SK-N-SH (cell line): ENCODE results near the gene TAX1BP1. TPM values are rescaled to one million over a fixed set of nuclear protein-coding genes. Genes with fewer than 3 reads are reported as not detected.

ENCODE experiments used
- CTCF ChIA-PET: fragments of 300-600, 350-600 bp; formaldehyde crosslinking; extraction: SDS; loops from one replicate; lab custom pipeline; 2021; lab: Yijun Ruan, JAX
- POLR2A ChIA-PET: fragments of 350-600 bp; sonication (Branson Sonifier 250); formaldehyde crosslinking; extraction: SDS; loops from one replicate; lab custom pipeline; 2020; ENCODE audit warnings: antibody characterized with exemption, inconsistent platforms; lab: Yijun Ruan, JAX
- DNase-seq: peaks from one replicate; pipeline ENCODE4 v3.0.0; 2012
- H2AFZ ChIP-seq: fragments of 200-600 bp; sonication (generic); 2 replicates; pipeline ENCODE4 v1.8.1; 2016; ENCODE audit warnings: antibody characterized with exemption, mild to moderate bottlenecking, low read depth
- H3F3A ChIP-seq: fragments of 200-600 bp; sonication (generic); replicated peaks from 2 replicates; pipeline ENCODE3; 2016; ENCODE audit warnings: antibody characterized with exemption, mild to moderate bottlenecking; ENCODE audit not compliant: insufficient read depth
- H3K27ac ChIP-seq, 2 experiments: fragments of 200-500 bp in 1 of 2; fragments of 200-600 bp in 1 of 2; sonication (Bioruptor generic) in 1 of 2; sonication (generic), shearing (Covaris generic) in 1 of 2; 2 replicates each; pipeline versions ENCODE4 v1.5.1 to v1.6.1; 2014 to 2016; ENCODE audit warnings: low read depth in 2 of 2, inconsistent platforms in 1 of 2, low read length in 1 of 2, mild to moderate bottlenecking in 1 of 2, mixed read lengths in 1 of 2
- H3K27me3 ChIP-seq: fragments of 200-600 bp; sonication (generic), shearing (Covaris generic); 2 replicates; pipeline ENCODE4 v1.6.1; 2016; ENCODE audit warnings: mixed run types; ENCODE audit not compliant: insufficient read depth
- H3K36me3 ChIP-seq, 2 experiments: fragments of 200-500 bp in 1 of 2; fragments of 200-600 bp in 1 of 2; sonication (Bioruptor generic) in 1 of 2; sonication (generic) in 1 of 2; replicated peaks in 1 of 2; 2 replicates each; pipeline versions ENCODE3 to v1.5.1; 2014 to 2016; ENCODE audit warnings: low read length in 1 of 2, mild to moderate bottlenecking in 1 of 2; ENCODE audit not compliant: insufficient read depth in 2 of 2, control insufficient read depth in 1 of 2
- H3K4me1 ChIP-seq, 2 experiments: fragments of 200-500 bp in 1 of 2; fragments of 200-600 bp in 1 of 2; sonication (Bioruptor generic) in 1 of 2; sonication (generic), shearing (Covaris generic) in 1 of 2; 2 replicates each; pipeline versions ENCODE4 v1.5.1 to v1.6.1; 2014 to 2016; ENCODE audit warnings: low read depth in 1 of 2, low read length in 1 of 2, mixed run types in 1 of 2; ENCODE audit not compliant: insufficient read depth in 2 of 2, control insufficient read depth in 1 of 2
- H3K4me2 ChIP-seq: fragments of 200-600 bp; sonication (generic), shearing (Covaris generic); 2 replicates; pipeline ENCODE4 v1.6.1; 2017; ENCODE audit warnings: mixed run types
- H3K4me3 ChIP-seq, 2 experiments: fragments of 200-500 bp in 1 of 2; fragments of 200-600 bp in 1 of 2; sonication (Bioruptor generic) in 1 of 2; sonication (generic), shearing (Covaris generic) in 1 of 2; 2 replicates each; pipeline versions ENCODE4 v1.5.1 to v1.8.1; 2014 to 2016; ENCODE audit warnings: low read depth in 2 of 2, inconsistent platforms in 1 of 2, low read length in 1 of 2, mild to moderate bottlenecking in 1 of 2, mixed read lengths in 1 of 2, moderate library complexity in 1 of 2
- H3K79me2 ChIP-seq: fragments of 200-600 bp; sonication (generic); 2 replicates; pipeline ENCODE4 v1.8.1; 2017; ENCODE audit warnings: mild to moderate bottlenecking; ENCODE audit not compliant: insufficient read depth
- H3K9ac ChIP-seq: fragments of 200-600 bp; sonication (generic); 2 replicates; pipeline ENCODE4 v1.6.1; 2017; ENCODE audit warnings: mixed run types
- H3K9me2 ChIP-seq: fragments of 200-600 bp; sonication (generic); 2 replicates; pipeline ENCODE4 v1.6.1; 2017; ENCODE audit warnings: mixed run types
- H3K9me3 ChIP-seq: fragments of 200-600 bp; sonication (generic); 2 replicates; pipeline ENCODE4 v1.6.1; 2017; ENCODE audit warnings: mixed run types, mild to moderate bottlenecking, moderate library complexity
- H4K20me1 ChIP-seq: fragments of 200-600 bp; sonication (generic); 2 replicates; pipeline ENCODE4 v1.6.1; 2017; ENCODE audit warnings: mild to moderate bottlenecking, mixed run types; ENCODE audit not compliant: insufficient read depth
- EP300 ChIP-seq, 2 experiments: IDR thresholded peaks; 2 replicates each; pipeline versions ENCODE4 v1.4.0 to v1.6.1; 2012; ENCODE audit warnings: borderline replicate concordance in 1 of 2, low read depth in 1 of 2, low read length in 1 of 2
- FOXM1 ChIP-seq: IDR thresholded peaks from 2 replicates; pipeline ENCODE4 v1.4.0; 2012; ENCODE audit warnings: low read depth, mild to moderate bottlenecking
- GABPA ChIP-seq: IDR thresholded peaks from 2 replicates; pipeline ENCODE4 v1.4.0; 2012; ENCODE audit warnings: low read depth, mild to moderate bottlenecking
- GATA2 ChIP-seq: sonication (generic); formaldehyde crosslinking; IDR thresholded peaks from 2 replicates; pipeline ENCODE4 v1.5.0; 2020; ENCODE audit warnings: mild to moderate bottlenecking, missing genetic modification reagents
- JUND ChIP-seq: IDR thresholded peaks from 2 replicates; pipeline ENCODE4 v1.4.0; 2012
- NFIC ChIP-seq: IDR thresholded peaks from 2 replicates; pipeline ENCODE4 v1.4.0; 2012; ENCODE audit warnings: borderline replicate concordance
- POLR2AphosphoS5 ChIP-seq: IDR thresholded peaks from 2 replicates; pipeline ENCODE4 v1.6.1; 2012; ENCODE audit warnings: low read depth, low read length
- RXRA ChIP-seq: IDR thresholded peaks from 2 replicates; pipeline ENCODE4 v1.4.0; 2012; ENCODE audit warnings: low read depth, mild to moderate bottlenecking, borderline replicate concordance
- SIN3A ChIP-seq: IDR thresholded peaks from 2 replicates; pipeline ENCODE4 v1.6.1; 2012; ENCODE audit warnings: low read depth, mild to moderate bottlenecking, low read length, moderate library complexity, borderline replicate concordance
- TAF1 ChIP-seq: IDR thresholded peaks from 2 replicates; pipeline ENCODE4 v1.6.1; 2012; ENCODE audit warnings: low read depth, mild to moderate bottlenecking, low read length, moderate library complexity, borderline replicate concordance
- TCF12 ChIP-seq: IDR thresholded peaks from 2 replicates; pipeline ENCODE4 v1.4.0; 2012
- TEAD4 ChIP-seq: IDR thresholded peaks from 2 replicates; pipeline ENCODE4 v1.4.0; 2012; ENCODE audit warnings: mild to moderate bottlenecking, borderline replicate concordance; ENCODE audit not compliant: insufficient read depth
- YY1 ChIP-seq: IDR thresholded peaks from 2 replicates; pipeline ENCODE4 v1.4.0; 2012; ENCODE audit warnings: low read depth, mild to moderate bottlenecking
- whole genome bisulfite sequencing: methylation state at CpG from one replicate; pipeline ENCODE4 v1.1.6; 2017; ENCODE audit warnings: low lambda C conversion rate; 5-methylcytosine and 5-hydroxymethylcytosine counted together
- polyA plus RNA-seq, 3 experiments: library from polyadenylated mRNA; depleted of rRNA; stranded (reverse); fragments of >200 nt; gene quantifications; 2 replicates each; pipeline ENCODE4 v1.2.3, GENCODE V29; 2012
- TF ChIP-seq, protein P1 (sequence below): IDR thresholded peaks from 2 replicates; pipeline ENCODE4; 2012

Gene TAX1BP1
- polyA plus RNA-seq, 1 of the 3 experiments (the other 2 are of a cell fraction), result 70.3 TPM

DNA sequence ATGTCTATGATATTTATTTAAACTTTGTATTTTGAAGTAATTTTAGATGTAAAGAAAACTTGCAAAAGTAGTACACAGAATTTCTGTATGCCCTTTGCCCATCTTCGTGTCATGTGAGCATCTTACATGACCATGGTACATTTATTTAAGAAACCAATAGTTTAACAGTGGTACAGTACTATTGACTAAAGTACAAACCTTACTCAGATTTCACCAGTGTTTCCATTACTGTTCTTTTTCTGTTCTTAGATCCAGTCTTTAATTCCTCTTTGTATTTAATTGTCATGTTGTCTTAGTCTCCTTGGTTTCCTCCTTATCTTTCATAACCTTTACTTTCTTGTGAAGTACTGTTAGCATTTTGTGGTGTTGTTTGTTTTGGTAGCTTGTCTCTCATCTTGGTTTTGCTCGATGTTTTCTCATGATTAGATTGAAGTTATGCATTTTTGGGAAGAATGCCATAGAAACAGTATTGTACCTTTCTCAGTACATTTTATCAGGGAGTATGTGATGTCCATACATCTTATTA lies 24.1 kb downstream of the TAX1BP1 start:
- Histone ChIP-seq H3K4me1 (no peaks in the 10 kb centered on the region; a peak in 2 of 4 replicates), H4K20me1 (peaks cover 23% of the 10 kb centered on the region), H3K9me3 (no peaks in the 10 kb centered on the region), H3F3A (peaks cover 12% of the 10 kb centered on the region), H3K79me2 (peaks cover 72% of the 10 kb centered on the region), H3K4me3 (no peak overlapping the region), H2AFZ (no peak overlapping the region), H3K4me2 (no peak overlapping the region), H3K36me3 (peaks cover 50 to 72% of the 10 kb centered on the region in 2 experiments), H3K27me3 (no peaks in the 10 kb centered on the region), H3K27ac (peak overlapping the region in 1 of 2 experiments; percentile 1; a peak in 1 of 4 replicates), H3K9ac (no peak overlapping the region), H3K9me2 (no peaks in the 10 kb centered on the region)
- POLR2A ChIA-PET, result no interaction called here
- CTCF ChIA-PET, result interaction anchor here (1.3 to 6.3 kb wide), 6 partner anchors 12 to 257 kb away, joined by 3 to 50 read pairs (median 4); no protein-coding TSS in a partner anchor
- DNase-seq, result no peak
- TF ChIP-seq, protein P1, sequence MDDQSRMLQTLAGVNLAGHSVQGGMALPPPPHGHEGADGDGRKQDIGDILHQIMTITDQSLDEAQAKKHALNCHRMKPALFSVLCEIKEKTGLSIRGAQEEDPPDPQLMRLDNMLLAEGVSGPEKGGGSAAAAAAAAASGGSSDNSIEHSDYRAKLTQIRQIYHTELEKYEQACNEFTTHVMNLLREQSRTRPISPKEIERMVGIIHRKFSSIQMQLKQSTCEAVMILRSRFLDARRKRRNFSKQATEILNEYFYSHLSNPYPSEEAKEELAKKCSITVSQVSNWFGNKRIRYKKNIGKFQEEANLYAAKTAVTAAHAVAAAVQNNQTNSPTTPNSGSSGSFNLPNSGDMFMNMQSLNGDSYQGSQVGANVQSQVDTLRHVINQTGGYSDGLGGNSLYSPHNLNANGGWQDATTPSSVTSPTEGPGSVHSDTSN, result no peak
- no peak for TF ChIP-seq TCF12
- TF ChIP-seq SIN3A, result no peak
- TF ChIP-seq FOXM1, result no peak
- no peak for TF ChIP-seq POLR2AphosphoS5
- no peak for TF ChIP-seq GABPA
- no peak for TF ChIP-seq JUND
- 65% methylated on average over 2 of the region's 2 CpGs for WGBS

DNA sequence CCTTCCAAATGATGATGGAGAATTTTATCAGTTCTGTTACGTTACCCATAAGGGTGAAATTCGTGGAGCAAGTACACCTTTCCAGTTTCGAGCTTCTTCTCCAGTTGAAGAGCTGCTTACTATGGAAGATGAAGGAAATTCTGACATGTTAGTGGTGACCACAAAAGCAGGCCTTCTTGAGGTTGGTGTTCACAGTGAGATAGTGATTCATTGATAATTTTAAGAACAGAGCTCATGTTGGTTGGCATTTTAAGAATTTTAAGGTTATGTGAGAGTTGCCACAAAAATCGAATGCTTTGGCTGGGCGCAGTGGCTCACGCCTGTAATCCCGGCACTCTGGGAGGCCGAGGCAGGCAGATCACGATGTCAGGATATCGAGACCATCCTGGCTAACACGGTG lies 25.9 kb downstream of the TAX1BP1 start:
- TF ChIP-seq SIN3A, result no peak
- no peak for TF ChIP-seq JUND
- TF ChIP-seq YY1, result no peak
- TF ChIP-seq GATA2 (CRISPR knock-in tag), result no peak
- no peak for TF ChIP-seq POLR2AphosphoS5
- TF ChIP-seq TCF12, result no peak
- TF ChIP-seq NFIC, result no peak
- TF ChIP-seq EP300 (IDR thresholded peaks at IDR 0.05; ENCODE audit: borderline replicate concordance in 1 of 2, low read depth in 1 of 2, low read length in 1 of 2), result no peak
- no peak for TF ChIP-seq TEAD4
- TF ChIP-seq RXRA, result no peak
- TF ChIP-seq TAF1, result no peak
- ChIA-PET POLR2A (no interaction called here), CTCF (interaction anchor here (1.1 to 6.3 kb wide), 8 partner anchors 10 to 1084 kb away, joined by 3 to 50 read pairs (median 4); no protein-coding TSS in a partner anchor)
- 97% methylated on average over 11 of the region's 11 CpGs for WGBS
- Histone ChIP-seq H3K79me2 (peaks cover 62% of the 10 kb centered on the region), H3K9me2 (no peaks in the 10 kb centered on the region), H3K27ac (no peak overlapping the region), H3K4me3 (no peak overlapping the region), H3K9ac (no peak overlapping the region), H3K4me2 (no peak overlapping the region), H2AFZ (no peak overlapping the region), H3F3A (peaks cover 17% of the 10 kb centered on the region), H4K20me1 (peaks cover 23% of the 10 kb centered on the region), H3K4me1 (no peaks in the 10 kb centered on the region; a peak in 2 of 4 replicates), H3K27me3 (no peaks in the 10 kb centered on the region), H3K9me3 (no peaks in the 10 kb centered on the region), H3K36me3 (peaks cover 60 to 75% of the 10 kb centered on the region in 2 experiments)
- no peak for DNase-seq
